ENCODE measurements around the gene TMEM183A. TPM values are rescaled to one million over a fixed set of nuclear protein-coding genes. Genes with fewer than 3 reads are reported as not detected.

The TMEM183A gene
- polyA plus RNA-seq, 1 experiment: 103 TPM

GRCh38 chr1:202967684-202968281 is 39.4 kb upstream of the TMEM183A start:
- Histone ChIP-seq H3K4me3 (ENCODE audit: low read depth, low read length) (peak overlapping the region; percentile 95), H3K27me3 (ENCODE audit: control insufficient read depth, insufficient read depth, low read length) (no peaks in the 10 kb centered on the region), H3K36me3 (ENCODE audit: control insufficient read depth, insufficient read depth, low read length) (0 out of 2 replicates have a peak, but pooled peaks cover 2% of the 10 kb centered on the region)
- ChIA-PET POLR2A (no interaction called here), CTCF (interaction anchor here (0.6 to 2.2 kb wide), 10 partner anchors 8 to 219 kb away, joined by 3 to 8 read pairs (median 4); partner anchors contain the start of gene PCAT6)
- no peak for TF ChIP-seq CTCF (IDR thresholded peaks at IDR 0.05; ENCODE audit: insufficient read depth, low read depth, low read length)
- no peak for DNase-seq (ENCODE audit: low read depth)

GRCh38 chr1:202968351-202968750 is 38.8 kb upstream of the TMEM183A start:
- H3K4me3 ChIP-seq (ENCODE audit: low read depth, low read length): no peak overlapping the region
- no peak for TF ChIP-seq CTCF (IDR thresholded peaks at IDR 0.05; ENCODE audit: insufficient read depth, low read depth, low read length)
- ChIA-PET POLR2A (no interaction called here), CTCF (interaction anchor here (0.6 to 2.2 kb wide), 10 partner anchors 9 to 220 kb away, joined by 3 to 8 read pairs (median 4); partner anchors contain the start of gene PCAT6)
- no peaks in the 10 kb centered on the region for H3K36me3 ChIP-seq (ENCODE audit: control insufficient read depth, insufficient read depth, low read length)
- H3K27me3 ChIP-seq (ENCODE audit: control insufficient read depth, insufficient read depth, low read length): no peaks in the 10 kb centered on the region
- no peak for DNase-seq (ENCODE audit: low read depth)

- ChIA-PET CTCF (interaction anchor here (0.9 to 1.8 kb wide), 6 partner anchors 9 to 220 kb away, joined by 3 to 8 read pairs (median 4); no protein-coding TSS in a partner anchor), POLR2A (no interaction called here)
- TF ChIP-seq CTCF (IDR thresholded peaks at IDR 0.05; ENCODE audit: insufficient read depth, low read depth, low read length): peak; percentile 87
- H3K27me3 ChIP-seq (ENCODE audit: control insufficient read depth, insufficient read depth, low read length): no peaks in the 10 kb centered on the region
- DNase-seq (ENCODE audit: low read depth): no peak
- no peak overlapping the region for H3K4me3 ChIP-seq (ENCODE audit: low read depth, low read length)
- no peaks in the 10 kb centered on the region for H3K36me3 ChIP-seq (ENCODE audit: control insufficient read depth, insufficient read depth, low read length)
Measured at GRCh38 chr1:202968895-202969295, 38.3 kb upstream of the TMEM183A start.

GRCh38 chr1:202972046-202972445 is 35.1 kb upstream of the TMEM183A start:
- ChIA-PET CTCF (interaction anchor here (1.3 kb wide), 1 partner anchor 26 kb away, joined by 3 read pairs; no protein-coding TSS in a partner anchor), POLR2A (no interaction called here)
- H3K27me3 ChIP-seq (ENCODE audit: control insufficient read depth, insufficient read depth, low read length): peaks cover 12% of the 10 kb centered on the region
- no peak overlapping the region for H3K4me3 ChIP-seq (ENCODE audit: low read depth, low read length)
- no peaks in the 10 kb centered on the region for H3K36me3 ChIP-seq (ENCODE audit: control insufficient read depth, insufficient read depth, low read length)
- TF ChIP-seq CTCF (IDR thresholded peaks at IDR 0.05; ENCODE audit: insufficient read depth, low read depth, low read length): no peak
- DNase-seq (ENCODE audit: low read depth): no peak

- no peaks in the 10 kb centered on the region for H3K36me3 ChIP-seq (ENCODE audit: control insufficient read depth, insufficient read depth, low read length)
- ChIA-PET POLR2A (no interaction called here), CTCF (interaction anchor here (1.0 kb wide), 1 partner anchor 24 kb away, joined by 3 read pairs; no protein-coding TSS in a partner anchor)
- H3K27me3 ChIP-seq (ENCODE audit: control insufficient read depth, insufficient read depth, low read length): peaks cover 26% of the 10 kb centered on the region
- TF ChIP-seq CTCF (IDR thresholded peaks at IDR 0.05; ENCODE audit: insufficient read depth, low read depth, low read length): no peak
- H3K4me3 ChIP-seq (ENCODE audit: low read depth, low read length): no peak overlapping the region
- no peak for DNase-seq (ENCODE audit: low read depth)
Measured at GRCh38 chr1:202974856-202975255, 32.3 kb upstream of the TMEM183A start.

Measured in BJ (cell line).